Measurements from ENCODE around the gene MOK.
A peak's percentile ranks its signal among the peaks of the same experiment; 100 is the strongest.

Gene MOK

DNA sequence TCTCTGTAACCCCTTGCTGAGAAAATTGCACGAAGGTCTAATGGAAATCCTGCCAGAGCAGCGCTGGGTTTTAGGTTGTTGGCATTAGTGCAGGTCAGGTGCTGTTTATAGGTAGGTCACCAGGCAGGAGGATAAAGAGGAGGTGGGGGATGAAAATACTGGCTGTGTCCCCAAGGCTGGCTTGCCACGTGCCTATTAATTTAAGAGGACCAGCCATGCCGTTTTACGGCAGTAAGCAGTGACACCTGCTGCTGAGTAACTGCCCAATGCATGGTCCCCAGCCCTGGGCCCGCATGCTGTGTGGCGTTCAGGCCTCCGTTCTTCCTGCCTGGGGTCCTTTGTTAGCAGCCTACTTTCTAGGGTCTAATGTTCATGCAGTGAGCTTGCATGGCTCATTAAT, 98.0 kb downstream of the MOK start:
- DNase-seq (ENCODE audit: low read depth): no peak
- no peak overlapping the region for H3K4me3 ChIP-seq (ENCODE audit: low read length)
- TF ChIP-seq, protein P1, sequence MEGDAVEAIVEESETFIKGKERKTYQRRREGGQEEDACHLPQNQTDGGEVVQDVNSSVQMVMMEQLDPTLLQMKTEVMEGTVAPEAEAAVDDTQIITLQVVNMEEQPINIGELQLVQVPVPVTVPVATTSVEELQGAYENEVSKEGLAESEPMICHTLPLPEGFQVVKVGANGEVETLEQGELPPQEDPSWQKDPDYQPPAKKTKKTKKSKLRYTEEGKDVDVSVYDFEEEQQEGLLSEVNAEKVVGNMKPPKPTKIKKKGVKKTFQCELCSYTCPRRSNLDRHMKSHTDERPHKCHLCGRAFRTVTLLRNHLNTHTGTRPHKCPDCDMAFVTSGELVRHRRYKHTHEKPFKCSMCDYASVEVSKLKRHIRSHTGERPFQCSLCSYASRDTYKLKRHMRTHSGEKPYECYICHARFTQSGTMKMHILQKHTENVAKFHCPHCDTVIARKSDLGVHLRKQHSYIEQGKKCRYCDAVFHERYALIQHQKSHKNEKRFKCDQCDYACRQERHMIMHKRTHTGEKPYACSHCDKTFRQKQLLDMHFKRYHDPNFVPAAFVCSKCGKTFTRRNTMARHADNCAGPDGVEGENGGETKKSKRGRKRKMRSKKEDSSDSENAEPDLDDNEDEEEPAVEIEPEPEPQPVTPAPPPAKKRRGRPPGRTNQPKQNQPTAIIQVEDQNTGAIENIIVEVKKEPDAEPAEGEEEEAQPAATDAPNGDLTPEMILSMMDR (conservative IDR thresholded peaks at IDR 0.05; ENCODE audit: low read length): no peak

DNA sequence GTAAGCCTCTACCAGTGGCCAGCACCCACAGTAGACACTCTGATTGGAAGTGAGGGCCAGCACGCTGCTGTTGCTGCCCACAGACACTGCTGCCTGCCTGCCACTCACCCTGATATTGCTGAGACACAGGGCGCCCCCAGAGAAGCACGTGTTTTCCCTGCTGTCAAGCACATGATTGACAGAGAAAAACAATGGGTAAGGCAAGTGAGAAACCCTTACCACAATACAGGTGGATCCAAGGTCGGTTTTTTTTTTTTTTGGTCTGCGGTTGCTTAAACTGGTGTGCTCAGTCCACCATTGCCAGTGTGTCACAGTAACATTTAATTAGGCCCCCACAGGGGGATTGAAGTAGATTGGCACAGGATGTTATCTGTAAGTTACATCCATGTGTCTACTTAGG, 99.4 kb downstream of the MOK start:
- TF ChIP-seq, protein P1 (conservative IDR thresholded peaks at IDR 0.05; ENCODE audit: low read length): no peak
- H3K4me3 ChIP-seq (ENCODE audit: low read length): no peak overlapping the region
- no peak for DNase-seq (ENCODE audit: low read depth)

DNA sequence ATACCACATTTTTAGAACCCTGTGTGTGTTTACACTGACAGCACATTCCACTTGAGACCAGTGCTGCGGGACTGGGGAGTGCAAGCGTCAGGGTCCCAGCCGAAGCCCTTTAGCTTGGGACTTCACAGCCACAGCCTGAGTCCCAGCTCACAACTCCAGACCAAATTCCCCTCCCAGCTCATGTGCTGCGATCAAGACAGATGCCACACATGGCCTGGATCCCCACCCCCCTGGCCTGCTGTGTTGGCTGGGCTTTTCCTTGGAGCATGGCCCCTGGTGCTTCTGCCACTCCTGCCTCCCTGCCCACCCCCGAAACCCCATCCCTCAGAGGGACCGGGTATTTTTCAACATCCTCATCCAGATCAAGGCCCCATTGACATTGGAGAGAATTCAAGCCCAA, 101.6 kb downstream of the MOK start:
- TF ChIP-seq, protein P1 (conservative IDR thresholded peaks at IDR 0.05; ENCODE audit: low read length): no peak
- DNase-seq (ENCODE audit: low read depth): no peak
- no peak overlapping the region for H3K4me3 ChIP-seq (ENCODE audit: low read length)

DNA sequence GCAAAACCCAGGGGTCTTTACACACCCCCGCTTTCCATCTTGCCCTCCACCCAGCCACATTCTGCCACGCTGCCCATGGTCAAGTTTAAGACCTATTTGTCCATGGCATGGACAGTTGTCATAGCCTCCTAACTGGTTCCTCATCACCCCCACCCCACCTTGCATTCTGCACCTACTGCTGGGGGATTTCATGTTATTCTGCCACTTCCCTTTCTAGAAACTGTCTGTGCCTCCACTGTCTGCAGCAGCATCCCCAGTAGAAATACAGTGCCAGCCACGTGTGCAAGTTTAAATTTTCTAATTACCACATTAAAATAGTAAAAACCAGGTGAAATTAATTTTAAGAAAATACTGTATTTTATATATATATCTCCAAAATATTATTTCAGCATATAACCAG, 102.0 kb downstream of the MOK start:
- no peak overlapping the region for H3K4me3 ChIP-seq (ENCODE audit: low read length)
- TF ChIP-seq, protein P1 (conservative IDR thresholded peaks at IDR 0.05; ENCODE audit: low read length): no peak
- DNase-seq (ENCODE audit: low read depth): no peak

DNA sequence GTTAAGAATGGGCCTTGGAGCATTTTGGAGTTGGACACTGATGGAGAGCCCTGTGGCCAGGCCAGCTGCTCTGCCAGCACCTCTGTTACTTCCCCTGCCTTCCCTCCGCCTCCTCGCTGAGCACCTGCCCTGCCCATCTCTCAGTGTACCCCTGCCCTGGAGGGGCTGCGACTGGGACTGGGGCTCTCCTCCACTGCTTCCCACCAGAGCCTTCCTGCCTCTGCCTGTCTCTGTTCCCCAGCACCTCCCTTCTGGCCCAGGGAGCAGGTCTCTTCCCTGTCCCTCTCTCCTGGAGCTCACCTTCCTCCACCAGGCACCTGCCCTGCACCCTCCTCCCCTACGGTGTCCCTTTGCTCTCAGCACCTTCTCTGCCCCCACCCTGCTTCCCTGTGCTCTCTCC, 103.2 kb downstream of the MOK start:
- TF ChIP-seq, protein P1 (conservative IDR thresholded peaks at IDR 0.05; ENCODE audit: low read length): no peak
- no peak for DNase-seq (ENCODE audit: low read depth)
- no peak overlapping the region for H3K4me3 ChIP-seq (ENCODE audit: low read length)

DNA sequence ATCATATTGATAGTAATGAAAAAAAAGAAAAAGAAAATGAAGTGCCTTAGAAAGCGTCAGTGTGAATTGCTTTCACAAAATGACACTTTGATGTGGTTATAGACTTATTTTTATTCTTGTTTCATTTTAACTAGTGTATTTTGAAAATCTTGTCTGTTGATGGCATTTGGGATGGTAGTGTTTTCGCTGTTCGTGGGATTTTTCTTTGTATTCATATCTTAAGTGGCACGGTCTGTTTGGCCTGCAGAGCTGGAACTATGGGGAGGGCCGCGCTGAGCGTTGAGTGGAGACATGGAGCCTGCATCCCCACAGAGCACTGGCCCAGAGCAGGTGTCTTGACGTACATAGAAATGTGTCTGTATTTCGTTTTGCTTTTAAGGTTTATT, 103.6 kb downstream of the MOK start:
- no peak for DNase-seq (ENCODE audit: low read depth)
- H3K4me3 ChIP-seq (ENCODE audit: low read length): no peak overlapping the region
- TF ChIP-seq, protein P1 (conservative IDR thresholded peaks at IDR 0.05; ENCODE audit: low read length): no peak

DNA sequence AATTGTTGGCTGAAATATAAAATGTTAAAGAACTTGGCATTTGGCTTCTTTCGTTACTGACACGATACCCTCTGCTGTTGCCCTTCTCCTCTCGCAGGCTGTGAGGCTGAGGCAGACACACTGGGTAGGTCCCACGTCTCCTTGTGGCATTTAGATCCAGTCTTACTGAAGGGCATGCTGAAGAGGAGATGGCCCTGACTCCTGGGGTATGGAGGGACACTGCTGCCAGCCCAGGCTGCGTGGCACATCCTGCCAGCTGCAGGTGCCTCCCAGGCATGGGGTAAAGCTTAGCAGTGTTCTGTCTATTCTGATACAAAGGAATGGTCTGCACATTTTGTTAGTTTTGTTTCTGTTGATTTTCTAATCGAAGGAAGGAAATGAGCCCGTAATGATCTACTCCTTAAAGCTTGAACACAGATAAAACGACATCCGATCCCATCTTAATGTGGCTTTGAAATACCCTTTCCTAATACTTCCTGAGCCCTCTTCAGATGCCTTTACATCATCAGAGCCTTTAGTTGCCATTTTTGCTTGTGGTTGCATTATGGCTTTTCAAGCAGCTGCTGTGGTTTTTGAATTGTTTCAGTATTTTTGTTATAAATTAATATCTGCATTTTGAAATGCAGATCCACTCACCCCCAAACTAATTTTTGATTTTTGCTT, 104.1 kb downstream of the MOK start:
- DNase-seq (ENCODE audit: low read depth): peak; percentile 15
- TF ChIP-seq, protein P1 (conservative IDR thresholded peaks at IDR 0.05; ENCODE audit: low read length): no peak
- no peak overlapping the region for H3K4me3 ChIP-seq (ENCODE audit: low read length)
